PC-3 (cell line): ENCODE measurements around the gene TKT. TPM values are rescaled to one million over a fixed set of nuclear protein-coding genes. Genes with fewer than 3 reads are reported as not detected.

Source experiments
- ATAC-seq: fragments of 200-7000 bp; cut with Tn5 transposase; 2 replicates; pipeline ENCODE4 v1.9.1; 2020; ENCODE audit warnings: mild to moderate bottlenecking, moderate library complexity
- BruUV-seq: library from RNA; stranded (reverse); fragments of 400-500 nt; replicated peaks from 2 replicates; lab custom pipeline; 2021; lab: Mats Ljungman, UMichigan
- CTCF ChIA-PET: fragments of 300-600 bp; sonication (Branson Sonifier 250); formaldehyde crosslinking; loops from one replicate; lab custom pipeline; 2022; ENCODE audit warnings: antibody characterized with exemption; lab: Charles Lee
- POLR2A ChIA-PET: fragments of 300-600 bp; sonication (Branson Sonifier 250); formaldehyde crosslinking; loops from one replicate; lab custom pipeline; 2022; ENCODE audit warnings: antibody characterized with exemption; ENCODE audit not compliant: unreplicated experiment; lab: Charles Lee
- DNase-seq: peaks from one replicate; pipeline ENCODE4 v3.0.0-alpha.2; 2015
- H2AFZ ChIP-seq: fragments of 300-600 bp; sonication (generic); 2 replicates; pipeline ENCODE4 v1.6.0; 2016; ENCODE audit warnings: antibody characterized with exemption, low read length
- H3F3A ChIP-seq: fragments of 300-600 bp; sonication (generic); one replicate; pipeline ENCODE4 v1.6.0; 2017; ENCODE audit warnings: antibody characterized with exemption, low read length, control low read depth, mild to moderate bottlenecking; ENCODE audit not compliant: unreplicated experiment
- H3K27ac ChIP-seq: fragments of 300-600 bp; sonication (generic); 2 replicates; pipeline ENCODE4 v1.5.1; 2016; ENCODE audit warnings: mild to moderate bottlenecking, low read length
- H3K27me3 ChIP-seq: fragments of 300-600 bp; sonication (generic); 2 replicates; pipeline ENCODE4 v1.6.1; 2016; ENCODE audit warnings: low read length, mixed read lengths
- H3K36me3 ChIP-seq: fragments of 300-600 bp; sonication (generic); 2 replicates; pipeline ENCODE4 v1.6.1; 2016; ENCODE audit warnings: low read depth, mixed run types, low read length, mixed read lengths
- H3K4me1 ChIP-seq: fragments of 300-600 bp; sonication (generic); 2 replicates; pipeline ENCODE4 v1.5.1; 2016; ENCODE audit warnings: low read length; ENCODE audit not compliant: insufficient read depth
- H3K4me2 ChIP-seq: fragments of 300-600 bp; sonication (generic); 2 replicates; pipeline ENCODE4 v1.6.0; 2016; ENCODE audit warnings: low read length
- H3K4me3 ChIP-seq: fragments of 300-600 bp; sonication (generic); 2 replicates; pipeline ENCODE4 v1.5.1; 2016; ENCODE audit warnings: mild to moderate bottlenecking, low read length, mixed read lengths
- H3K79me2 ChIP-seq: fragments of 300-600 bp; sonication (generic); 2 replicates; pipeline ENCODE4 v1.6.1; 2017; ENCODE audit warnings: low read length, mixed read lengths
- H3K9ac ChIP-seq: fragments of 300-600 bp; sonication (generic); 2 replicates; pipeline ENCODE4 v1.6.0; 2016; ENCODE audit warnings: mild to moderate bottlenecking, low read length
- H3K9me2 ChIP-seq: fragments of 300-600 bp; sonication (generic); replicated peaks from 2 replicates; pipeline ENCODE4 v1.6.1; 2016; ENCODE audit warnings: mixed run types, low read length, mixed read lengths
- H3K9me3 ChIP-seq: fragments of 300-600 bp; sonication (generic); 2 replicates; pipeline ENCODE4 v1.6.1; 2016; ENCODE audit warnings: low read length, mixed read lengths
- H4K20me1 ChIP-seq: fragments of 300-600 bp; sonication (generic); 2 replicates; pipeline ENCODE4 v1.6.1; 2016; ENCODE audit warnings: low read length, mixed read lengths
- CTCF ChIP-seq: fragments of 300-600 bp; sonication (generic); conservative IDR thresholded peaks from 2 replicates; pipeline ENCODE4 v1.5.1; 2017; ENCODE audit warnings: antibody characterized with exemption, low read depth, mild to moderate bottlenecking, low read length
- EZH2 ChIP-seq: fragments of 300-600 bp; sonication (generic); IDR thresholded peaks from one replicate; pipeline ENCODE4 v1.6.1; 2017; ENCODE audit warnings: antibody characterized with exemption, mild to moderate bottlenecking, low read length; ENCODE audit not compliant: unreplicated experiment
- EZH2phosphoT487 ChIP-seq: fragments of 300-600 bp; sonication (generic); IDR thresholded peaks from 2 replicates; pipeline ENCODE4 v1.6.1; 2018; ENCODE audit warnings: mild to moderate bottlenecking, antibody characterized with exemption, low read length, borderline replicate concordance
- intact Hi-C: fragments of 100-400 bp; cut with micrococcal nuclease; formaldehyde crosslinking; loops from 2 replicates; pipeline ENCODE4 v1.9.0; 2023
- total RNA-seq: library from RNA; depleted of rRNA; stranded (reverse); fragments of >200 nt; gene quantifications from 2 replicates; pipeline ENCODE4 v1.2.3, GENCODE V29; 2014

Gene TKT
- total RNA-seq, 1 experiment from 2014 or later = 486 TPM

- H3K4me2 ChIP-seq = no peak overlapping the region
- no peak overlapping the region for H2AFZ ChIP-seq
- no peak overlapping the region for H3K9ac ChIP-seq
- CTCF ChIA-PET = no interaction called here
- POLR2A ChIA-PET = interaction anchor here (0.6 kb wide), 1 partner anchor 60 kb away, joined by 3 read pairs; the partner anchor contains the start of gene DCP1A
- H3K9me2 ChIP-seq = no peaks in the 10 kb centered on the region
- no TSS peak for BruUV-seq
- H3K4me3 ChIP-seq = no peak overlapping the region
- H3K4me1 ChIP-seq = no peaks in the 10 kb centered on the region
- peaks cover 19% of the 10 kb centered on the region for H3K36me3 ChIP-seq
- TF ChIP-seq CTCF = no peak
- no peak for TF ChIP-seq EZH2phosphoT487
- TF ChIP-seq EZH2 = no peak
- H3K27me3 ChIP-seq = no peaks in the 10 kb centered on the region
- H3K79me2 ChIP-seq = no peaks in the 10 kb centered on the region
- no peaks in the 10 kb centered on the region for H4K20me1 ChIP-seq
- intact Hi-C loops = no loop called here
- H3K9me3 ChIP-seq = no peaks in the 10 kb centered on the region
- H3F3A ChIP-seq = no peaks in the 10 kb centered on the region
- H3K27ac ChIP-seq = no peak overlapping the region
- DNase-seq (no peak), ATAC-seq (no peak)
Measured at GRCh38 chr3:53286727-53287126, 30.9 kb upstream of the TKT start.

- intact Hi-C loops = no loop called here
- H3K36me3 ChIP-seq = peaks cover 15% of the 10 kb centered on the region
- DNase-seq (no peak), ATAC-seq (no peak)
- ChIA-PET CTCF (no interaction called here), POLR2A (no interaction called here)
- no peak overlapping the region for H3K4me2 ChIP-seq
- no peak overlapping the region for H2AFZ ChIP-seq
- H3K79me2 ChIP-seq = no peaks in the 10 kb centered on the region
- H3K9me3 ChIP-seq = no peaks in the 10 kb centered on the region
- H3K9ac ChIP-seq = no peak overlapping the region
- H3K27me3 ChIP-seq = no peaks in the 10 kb centered on the region
- H3K9me2 ChIP-seq = no peaks in the 10 kb centered on the region
- no peaks in the 10 kb centered on the region for H4K20me1 ChIP-seq
- no TSS peak for BruUV-seq
- H3F3A ChIP-seq = no peaks in the 10 kb centered on the region
- no peak for TF ChIP-seq CTCF
- TF ChIP-seq EZH2 = no peak
- TF ChIP-seq EZH2phosphoT487 = no peak
- no peak overlapping the region for H3K27ac ChIP-seq
- H3K4me3 ChIP-seq = no peak overlapping the region
- H3K4me1 ChIP-seq = no peaks in the 10 kb centered on the region
Measured at GRCh38 chr3:53282581-53282980, 26.8 kb upstream of the TKT start.

GRCh38 chr3:53278667-53279066 is 22.8 kb upstream of the TKT start:
- ATAC-seq = no peak

More at GRCh38 chr3:53278667-53279066, 22.8 kb upstream of the TKT start:
- BruUV-seq = no TSS peak
- Histone ChIP-seq H3K27me3 (no peaks in the 10 kb centered on the region), H3K27ac (no peak overlapping the region), H3K79me2 (no peaks in the 10 kb centered on the region), H3K36me3 (0 out of 2 replicates have a peak, but pooled peaks cover 3% of the 10 kb centered on the region), H3K4me2 (no peak overlapping the region), H3K9me3 (no peaks in the 10 kb centered on the region), H2AFZ (no peak overlapping the region), H3K9ac (no peak overlapping the region), H3K4me3 (no peak overlapping the region), H3F3A (no peaks in the 10 kb centered on the region), H4K20me1 (no peaks in the 10 kb centered on the region), H3K9me2 (no peaks in the 10 kb centered on the region), H3K4me1 (no peaks in the 10 kb centered on the region)
- TF ChIP-seq CTCF = no peak
- TF ChIP-seq EZH2 = no peak
- no peak for TF ChIP-seq EZH2phosphoT487
- intact Hi-C loops = no loop called here
- POLR2A ChIA-PET = no interaction called here
- DNase-seq = no peak
- CTCF ChIA-PET = no interaction called here
